ENCODE measurements around the gene ECE2.
A peak's percentile ranks its signal among the peaks of the same experiment; 100 is the strongest.

- no peak for TF ChIP-seq FOXJ3 (CRISPR knock-in tag; IDR thresholded peaks at IDR 0.05)
- no peak for TF ChIP-seq RCOR1 (IDR thresholded peaks at IDR 0.05; ENCODE audit: low read length)
- TF ChIP-seq CTCF (IDR thresholded peaks at IDR 0.05), result no peak
- TF ChIP-seq SIN3A (IDR thresholded peaks at IDR 0.05; ENCODE audit: borderline replicate concordance, low read depth, low read length), result no peak
- no peak for TF ChIP-seq USF2 (IDR thresholded peaks at IDR 0.05; ENCODE audit: borderline replicate concordance, low read depth, low read length)
- TF ChIP-seq EZH2phosphoT487 (IDR thresholded peaks at IDR 0.05; ENCODE audit: borderline replicate concordance, low read depth), result 0 out of 2 replicates have a peak, but pooled peaks have one; percentile 16
- no peak for TF ChIP-seq REST (IDR thresholded peaks at IDR 0.05; ENCODE audit: low read depth, low read length)
- no peak for TF ChIP-seq MAX (IDR thresholded peaks at IDR 0.05; ENCODE audit: low read depth)
- TF ChIP-seq MXI1 (IDR thresholded peaks at IDR 0.05; ENCODE audit: low read depth, low read length), result no peak
- TF ChIP-seq CHD2 (IDR thresholded peaks at IDR 0.05; ENCODE audit: low read length, partially characterized antibody), result no peak
- no peak for TF ChIP-seq GABPA (IDR thresholded peaks at IDR 0.05; ENCODE audit: low read depth)
These were observed 45.7 kb upstream of the ECE2 start for GRCh38 chr3:184230081-184230602.

All from SK-N-SH (cell line).